ENCODE data around the gene TRIM2. TPM values are rescaled to one million over a fixed set of nuclear protein-coding genes. Genes with fewer than 3 reads are reported as not detected.

The TRIM2 gene
- total and polyA plus RNA-seq, 8 donors, result 49.6 to 88.2 (median 77.7) TPM

- intact Hi-C loops (cut with DNase I), result no loop called here
- no peaks in the 10 kb centered on the region for H3K36me3 ChIP-seq
- no peak overlapping the region for H3K4me3 ChIP-seq
- no peak for TF ChIP-seq CTCF (IDR thresholded peaks at IDR 0.05)
- no peak overlapping the region for H3K27ac ChIP-seq
- ATAC-seq, result no peak
- no peaks in the 10 kb centered on the region for H3K27me3 ChIP-seq
- no peaks in the 10 kb centered on the region for H3K9me3 ChIP-seq
- peaks cover 0 to 9% of the 10 kb centered on the region in 2 donors for H3K4me1 ChIP-seq
- no peak for DNase-seq
These were observed 66.1 kb downstream of the TRIM2 start for GRCh38 chr4:153270361-153270760.

- H3K9me3 ChIP-seq, result no peaks in the 10 kb centered on the region
- no peak for TF ChIP-seq CTCF (IDR thresholded peaks at IDR 0.05)
These were observed 67.6 kb downstream of the TRIM2 start for GRCh38 chr4:153271820-153272219.

GRCh38 chr4:153273751-153274150 is 69.5 kb downstream of the TRIM2 start:
- no peaks in the 10 kb centered on the region for H3K27me3 ChIP-seq
- no peak overlapping the region for H3K4me3 ChIP-seq
- H3K9me3 ChIP-seq, result no peaks in the 10 kb centered on the region
- DNase-seq, result no peak
- H3K4me1 ChIP-seq, result no peaks in the 10 kb centered on the region
- intact Hi-C loops (cut with DNase I), result no loop called here
- no peak overlapping the region for H3K27ac ChIP-seq
- peaks cover 0 to 4% of the 10 kb centered on the region in 2 donors for H3K36me3 ChIP-seq
- no peak for TF ChIP-seq CTCF (IDR thresholded peaks at IDR 0.05)
- peak; percentile 62 for ATAC-seq

More at GRCh38 chr4:153271820-153272219, 67.6 kb downstream of the TRIM2 start:
- Histone ChIP-seq H3K4me1 (peaks cover 0 to 9% of the 10 kb centered on the region in 2 donors), H3K36me3 (peaks cover 0 to under 1% of the 10 kb centered on the region in 2 donors), H3K27ac (no peak overlapping the region), H3K27me3 (no peaks in the 10 kb centered on the region), H3K4me3 (no peak overlapping the region)
- no peak for ATAC-seq
- intact Hi-C loops (cut with DNase I), result no loop called here
- DNase-seq, result no peak

- Histone ChIP-seq H3K27me3 (no peaks in the 10 kb centered on the region), H3K4me1 (no peaks in the 10 kb centered on the region), H3K36me3 (peaks cover 0 to 4% of the 10 kb centered on the region in 2 donors), H3K9me3 (no peaks in the 10 kb centered on the region), H3K27ac (no peak overlapping the region), H3K4me3 (no peak overlapping the region)
- ATAC-seq (peak; percentile 55), DNase-seq (no peak)
- intact Hi-C loops (cut with DNase I), result no loop called here
- no peak for TF ChIP-seq CTCF (IDR thresholded peaks at IDR 0.05)
These were observed 70.7 kb downstream of the TRIM2 start for GRCh38 chr4:153274967-153275366.

GRCh38 chr4:153275380-153276276 is 71.4 kb downstream of the TRIM2 start:
- intact Hi-C loops (cut with DNase I), result no loop called here
- peak; percentile 46 for ATAC-seq
- no peak for TF ChIP-seq CTCF (IDR thresholded peaks at IDR 0.05)

More at GRCh38 chr4:153275380-153276276, 71.4 kb downstream of the TRIM2 start:
- no peak overlapping the region for H3K4me3 ChIP-seq
- no peak overlapping the region for H3K27ac ChIP-seq
- no peak for DNase-seq
- peaks cover 0 to 4% of the 10 kb centered on the region in 2 donors for H3K36me3 ChIP-seq
- no peaks in the 10 kb centered on the region for H3K9me3 ChIP-seq
- no peaks in the 10 kb centered on the region for H3K4me1 ChIP-seq
- no peaks in the 10 kb centered on the region for H3K27me3 ChIP-seq
